ENCODE results near the gene G3BP2. TPM values are rescaled to one million over a fixed set of nuclear protein-coding genes. Genes with fewer than 3 reads are reported as not detected.
"Not testable (repeated sequence)": the region's sequence is repeated elsewhere in the genome, so short reads cannot be mapped to it uniquely, and the experiment has no call there.

Gene G3BP2
- total and polyA plus RNA-seq, 2 experiments from 2014 or later = 103 to 411 TPM

DNA sequence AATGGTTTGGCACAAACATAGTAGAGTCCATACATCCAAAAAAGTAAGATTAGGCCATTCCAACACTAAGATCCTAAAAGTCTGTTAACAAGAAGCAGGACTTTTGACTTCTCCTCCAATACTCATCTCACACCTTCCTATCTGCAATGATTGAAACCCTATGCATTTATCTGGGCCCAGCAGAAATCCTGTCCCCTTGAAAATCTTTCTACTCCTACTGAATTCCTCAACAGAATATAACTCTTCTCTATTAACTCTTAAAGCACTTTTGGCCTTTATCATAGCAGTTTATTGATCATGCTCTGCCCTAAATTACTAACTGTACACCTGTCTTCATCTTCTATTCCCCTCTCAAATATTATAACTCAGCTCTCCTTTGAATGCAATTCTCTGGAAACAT is 4.6 kb downstream of the G3BP2 start:
- Mint-ChIP-seq H3K9me3 (no peaks in the 10 kb centered on the region; the same call in 1 of the 3 replicates), H3K27me3 (ENCODE audit: insufficient read depth, low read depth, poor library complexity) (peaks cover 24% of the 10 kb centered on the region), H3K4me3 (peak overlapping the region; percentile 21), H3K36me3 (ENCODE audit: low read depth) (peaks cover 6% of the 10 kb centered on the region), H3K27ac (no peak overlapping the region), H3K4me1 (peaks cover 61% of the 10 kb centered on the region)
- H3K27me3 ChIP-seq (ENCODE audit: insufficient read depth) = no peaks in the 10 kb centered on the region
- no peaks in the 10 kb centered on the region for H3K36me3 ChIP-seq (ENCODE audit: insufficient read depth)
- H3K4me1 ChIP-seq (ENCODE audit: insufficient read depth) = peaks cover 65% of the 10 kb centered on the region
- H4K20me1 ChIP-seq (replicated peaks; ENCODE audit: insufficient read depth) = peaks cover 76% of the 10 kb centered on the region
- H2AFZ ChIP-seq = no peak overlapping the region
- no peaks in the 10 kb centered on the region for H3K9me2 ChIP-seq (ENCODE audit: insufficient read depth)
- ATAC-seq (no peak), DNase-seq (ENCODE audit: low spot score) (no peak)
- H3K4me2 ChIP-seq = peak overlapping the region; percentile 97
- peak overlapping the region; percentile 95 for H3K4me3 ChIP-seq
- H3F3A ChIP-seq (replicated peaks; ENCODE audit: low read depth) = no peaks in the 10 kb centered on the region; the same call in 1 of the 2 replicates
- H3K27ac ChIP-seq (ENCODE audit: low read depth) = no peak overlapping the region
- TF ChIP-seq CREB1 (CRISPR knock-in tag; IDR thresholded peaks at IDR 0.05; ENCODE audit: low read depth) (no peak), NANOG (IDR thresholded peaks at IDR 0.05; ENCODE audit: borderline replicate concordance) (no peak), EZH2phosphoT487 (IDR thresholded peaks at IDR 0.05; ENCODE audit: unreplicated experiment) (no peak), EZH2 (IDR thresholded peaks at IDR 0.05; ENCODE audit: low read depth, unreplicated experiment) (no peak), JUNB (IDR thresholded peaks at IDR 0.05; ENCODE audit: unreplicated experiment) (no peak), ZNF114 (CRISPR knock-in tag; IDR thresholded peaks at IDR 0.05) (no peak), POLR2AphosphoS5 (IDR thresholded peaks at IDR 0.05; ENCODE audit: low read depth) (no peak), STAT1 (IDR thresholded peaks at IDR 0.05; ENCODE audit: unreplicated experiment) (no peak)
- TF ChIP-seq, protein P1, sequence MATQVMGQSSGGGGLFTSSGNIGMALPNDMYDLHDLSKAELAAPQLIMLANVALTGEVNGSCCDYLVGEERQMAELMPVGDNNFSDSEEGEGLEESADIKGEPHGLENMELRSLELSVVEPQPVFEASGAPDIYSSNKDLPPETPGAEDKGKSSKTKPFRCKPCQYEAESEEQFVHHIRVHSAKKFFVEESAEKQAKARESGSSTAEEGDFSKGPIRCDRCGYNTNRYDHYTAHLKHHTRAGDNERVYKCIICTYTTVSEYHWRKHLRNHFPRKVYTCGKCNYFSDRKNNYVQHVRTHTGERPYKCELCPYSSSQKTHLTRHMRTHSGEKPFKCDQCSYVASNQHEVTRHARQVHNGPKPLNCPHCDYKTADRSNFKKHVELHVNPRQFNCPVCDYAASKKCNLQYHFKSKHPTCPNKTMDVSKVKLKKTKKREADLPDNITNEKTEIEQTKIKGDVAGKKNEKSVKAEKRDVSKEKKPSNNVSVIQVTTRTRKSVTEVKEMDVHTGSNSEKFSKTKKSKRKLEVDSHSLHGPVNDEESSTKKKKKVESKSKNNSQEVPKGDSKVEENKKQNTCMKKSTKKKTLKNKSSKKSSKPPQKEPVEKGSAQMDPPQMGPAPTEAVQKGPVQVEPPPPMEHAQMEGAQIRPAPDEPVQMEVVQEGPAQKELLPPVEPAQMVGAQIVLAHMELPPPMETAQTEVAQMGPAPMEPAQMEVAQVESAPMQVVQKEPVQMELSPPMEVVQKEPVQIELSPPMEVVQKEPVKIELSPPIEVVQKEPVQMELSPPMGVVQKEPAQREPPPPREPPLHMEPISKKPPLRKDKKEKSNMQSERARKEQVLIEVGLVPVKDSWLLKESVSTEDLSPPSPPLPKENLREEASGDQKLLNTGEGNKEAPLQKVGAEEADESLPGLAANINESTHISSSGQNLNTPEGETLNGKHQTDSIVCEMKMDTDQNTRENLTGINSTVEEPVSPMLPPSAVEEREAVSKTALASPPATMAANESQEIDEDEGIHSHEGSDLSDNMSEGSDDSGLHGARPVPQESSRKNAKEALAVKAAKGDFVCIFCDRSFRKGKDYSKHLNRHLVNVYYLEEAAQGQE (IDR thresholded peaks at IDR 0.05; ENCODE audit: unreplicated experiment) = no peak
- TF ChIP-seq, protein P2, sequence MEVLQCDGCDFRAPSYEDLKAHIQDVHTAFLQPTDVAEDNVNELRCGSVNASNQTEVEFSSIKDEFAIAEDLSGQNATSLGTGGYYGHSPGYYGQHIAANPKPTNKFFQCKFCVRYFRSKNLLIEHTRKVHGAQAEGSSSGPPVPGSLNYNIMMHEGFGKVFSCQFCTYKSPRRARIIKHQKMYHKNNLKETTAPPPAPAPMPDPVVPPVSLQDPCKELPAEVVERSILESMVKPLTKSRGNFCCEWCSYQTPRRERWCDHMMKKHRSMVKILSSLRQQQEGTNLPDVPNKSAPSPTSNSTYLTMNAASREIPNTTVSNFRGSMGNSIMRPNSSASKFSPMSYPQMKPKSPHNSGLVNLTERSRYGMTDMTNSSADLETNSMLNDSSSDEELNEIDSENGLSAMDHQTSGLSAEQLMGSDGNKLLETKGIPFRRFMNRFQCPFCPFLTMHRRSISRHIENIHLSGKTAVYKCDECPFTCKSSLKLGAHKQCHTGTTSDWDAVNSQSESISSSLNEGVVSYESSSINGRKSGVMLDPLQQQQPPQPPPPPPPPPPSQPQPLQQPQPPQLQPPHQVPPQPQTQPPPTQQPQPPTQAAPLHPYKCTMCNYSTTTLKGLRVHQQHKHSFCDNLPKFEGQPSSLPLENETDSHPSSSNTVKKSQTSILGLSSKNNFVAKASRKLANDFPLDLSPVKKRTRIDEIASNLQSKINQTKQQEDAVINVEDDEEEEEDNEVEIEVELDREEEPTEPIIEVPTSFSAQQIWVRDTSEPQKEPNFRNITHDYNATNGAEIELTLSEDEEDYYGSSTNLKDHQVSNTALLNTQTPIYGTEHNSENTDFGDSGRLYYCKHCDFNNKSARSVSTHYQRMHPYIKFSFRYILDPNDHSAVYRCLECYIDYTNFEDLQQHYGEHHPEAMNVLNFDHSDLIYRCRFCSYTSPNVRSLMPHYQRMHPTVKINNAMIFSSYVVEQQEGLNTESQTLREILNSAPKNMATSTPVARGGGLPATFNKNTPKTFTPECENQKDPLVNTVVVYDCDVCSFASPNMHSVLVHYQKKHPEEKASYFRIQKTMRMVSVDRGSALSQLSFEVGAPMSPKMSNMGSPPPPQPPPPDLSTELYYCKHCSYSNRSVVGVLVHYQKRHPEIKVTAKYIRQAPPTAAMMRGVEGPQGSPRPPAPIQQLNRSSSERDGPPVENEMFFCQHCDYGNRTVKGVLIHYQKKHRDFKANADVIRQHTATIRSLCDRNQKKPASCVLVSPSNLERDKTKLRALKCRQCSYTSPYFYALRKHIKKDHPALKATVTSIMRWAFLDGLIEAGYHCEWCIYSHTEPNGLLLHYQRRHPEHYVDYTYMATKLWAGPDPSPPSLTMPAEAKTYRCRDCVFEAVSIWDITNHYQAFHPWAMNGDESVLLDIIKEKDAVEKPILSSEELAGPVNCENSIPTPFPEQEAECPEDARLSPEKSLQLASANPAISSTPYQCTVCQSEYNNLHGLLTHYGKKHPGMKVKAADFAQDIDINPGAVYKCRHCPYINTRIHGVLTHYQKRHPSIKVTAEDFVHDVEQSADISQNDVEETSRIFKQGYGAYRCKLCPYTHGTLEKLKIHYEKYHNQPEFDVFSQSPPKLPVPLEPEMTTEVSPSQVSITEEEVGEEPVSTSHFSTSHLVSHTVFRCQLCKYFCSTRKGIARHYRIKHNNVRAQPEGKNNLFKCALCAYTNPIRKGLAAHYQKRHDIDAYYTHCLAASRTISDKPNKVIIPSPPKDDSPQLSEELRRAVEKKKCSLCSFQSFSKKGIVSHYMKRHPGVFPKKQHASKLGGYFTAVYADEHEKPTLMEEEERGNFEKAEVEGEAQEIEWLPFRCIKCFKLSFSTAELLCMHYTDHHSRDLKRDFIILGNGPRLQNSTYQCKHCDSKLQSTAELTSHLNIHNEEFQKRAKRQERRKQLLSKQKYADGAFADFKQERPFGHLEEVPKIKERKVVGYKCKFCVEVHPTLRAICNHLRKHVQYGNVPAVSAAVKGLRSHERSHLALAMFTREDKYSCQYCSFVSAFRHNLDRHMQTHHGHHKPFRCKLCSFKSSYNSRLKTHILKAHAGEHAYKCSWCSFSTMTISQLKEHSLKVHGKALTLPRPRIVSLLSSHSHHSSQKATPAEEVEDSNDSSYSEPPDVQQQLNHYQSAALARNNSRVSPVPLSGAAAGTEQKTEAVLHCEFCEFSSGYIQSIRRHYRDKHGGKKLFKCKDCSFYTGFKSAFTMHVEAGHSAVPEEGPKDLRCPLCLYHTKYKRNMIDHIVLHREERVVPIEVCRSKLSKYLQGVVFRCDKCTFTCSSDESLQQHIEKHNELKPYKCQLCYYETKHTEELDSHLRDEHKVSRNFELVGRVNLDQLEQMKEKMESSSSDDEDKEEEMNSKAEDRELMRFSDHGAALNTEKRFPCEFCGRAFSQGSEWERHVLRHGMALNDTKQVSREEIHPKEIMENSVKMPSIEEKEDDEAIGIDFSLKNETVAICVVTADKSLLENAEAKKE (CRISPR knock-in tag; IDR thresholded peaks at IDR 0.05) = no peak
- peaks cover 96% of the 10 kb centered on the region for H3K79me2 ChIP-seq (replicated peaks; ENCODE audit: insufficient read depth)

DNA sequence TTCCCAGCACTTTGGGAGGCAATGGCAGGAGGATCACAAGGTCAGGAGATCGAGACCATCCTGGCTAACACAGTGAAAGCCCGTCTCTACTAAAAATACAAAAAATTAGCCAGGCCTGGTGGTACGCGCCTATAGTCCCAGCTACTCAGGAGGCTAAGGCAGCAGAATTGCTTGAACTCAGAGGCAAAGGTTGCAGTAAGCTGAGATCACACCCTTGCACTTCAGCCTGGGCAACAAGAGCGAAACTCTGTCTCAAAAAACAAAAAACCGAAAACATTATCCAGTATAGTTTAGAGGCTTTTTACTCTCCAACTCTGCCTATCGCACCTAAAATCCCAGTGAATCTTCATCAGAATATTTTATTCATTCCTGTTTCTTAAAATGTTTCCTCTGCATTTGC is 5.6 kb downstream of the G3BP2 start:
- not testable (repeated sequence) for H3K9me3 Mint-ChIP-seq; H2AFZ ChIP-seq; H3K36me3 ChIP-seq (ENCODE audit: insufficient read depth); DNase-seq (ENCODE audit: low spot score); H3K9me2 ChIP-seq (ENCODE audit: insufficient read depth); ATAC-seq; H3K27me3 ChIP-seq (ENCODE audit: insufficient read depth); H3F3A ChIP-seq (replicated peaks; ENCODE audit: low read depth); H3K36me3 Mint-ChIP-seq (ENCODE audit: low read depth)
- peaks cover 82% of the 10 kb centered on the region for H4K20me1 ChIP-seq (replicated peaks; ENCODE audit: insufficient read depth)
- H3K4me3 Mint-ChIP-seq = peak overlapping the region; percentile 42
- peak overlapping the region; percentile 97; the same call in 1 of the 2 replicates for H3K4me2 ChIP-seq
- H3K4me1 ChIP-seq (ENCODE audit: insufficient read depth) = peaks cover 65% of the 10 kb centered on the region
- H3K27me3 Mint-ChIP-seq (ENCODE audit: insufficient read depth, low read depth, poor library complexity) = peaks cover 17% of the 10 kb centered on the region
- peak overlapping the region; percentile 85 for H3K27ac Mint-ChIP-seq
- peaks cover 100% of the 10 kb centered on the region for H3K79me2 ChIP-seq (replicated peaks; ENCODE audit: insufficient read depth)
- H3K4me3 ChIP-seq = peak overlapping the region; percentile 95
- peaks cover 61% of the 10 kb centered on the region for H3K4me1 Mint-ChIP-seq
- H3K27ac ChIP-seq (ENCODE audit: low read depth) = peak overlapping the region; percentile 16; the same call in 1 of the 2 replicates
